ENCODE results near the gene CRTC3. TPM values are rescaled to one million over a fixed set of nuclear protein-coding genes. Genes with fewer than 3 reads are reported as not detected.
"Not testable (repeated sequence)": the region's sequence is repeated elsewhere in the genome, so short reads cannot be mapped to it uniquely, and the experiment has no call there.

CRTC3 gene
- polyA plus RNA-seq, 1 donor from 2014 or later, result 25.9 TPM

DNA sequence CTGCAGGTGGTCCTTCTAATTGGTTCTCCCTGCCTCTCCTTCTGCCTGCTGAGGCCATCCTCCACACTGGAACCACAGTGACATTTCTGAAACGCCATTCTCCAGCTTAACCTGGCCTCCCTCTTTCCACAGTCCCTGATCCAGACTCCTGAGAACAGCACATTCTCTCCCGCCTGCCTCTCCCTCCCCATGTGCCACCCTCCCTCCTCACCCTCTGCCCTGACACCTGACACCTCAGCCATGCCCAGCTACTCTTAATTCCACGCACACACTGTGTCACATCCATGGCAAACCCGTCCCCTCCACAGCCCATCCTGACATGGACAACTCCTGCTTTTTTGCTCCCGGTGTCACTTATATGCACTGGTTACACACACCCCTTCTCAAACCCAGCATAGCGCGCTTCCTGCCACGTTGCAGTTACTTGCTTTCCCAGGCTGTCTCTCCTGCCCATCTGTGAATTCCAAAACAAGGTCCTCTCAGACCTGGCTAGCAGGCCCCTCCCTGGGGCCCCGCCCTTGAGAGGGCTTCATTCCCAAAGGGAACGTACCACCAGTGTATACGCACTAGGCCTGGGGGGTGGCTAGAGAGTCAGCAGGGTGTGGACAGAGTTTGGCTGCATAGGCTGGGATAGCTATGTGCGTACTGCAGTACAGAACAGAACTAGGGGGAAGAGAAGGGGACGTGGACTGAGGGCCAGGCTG lies 94.7 kb downstream of the CRTC3 start:
- peaks cover 10% of the 10 kb centered on the region for H3K36me3 Mint-ChIP-seq
- H3K27ac Mint-ChIP-seq, result peak overlapping the region in 1 of 3 donors; percentile 39
- peaks cover 12 to 13% (median 12%) of the 10 kb centered on the region in 3 donors for H3K4me1 Mint-ChIP-seq
- no peaks in the 10 kb centered on the region for H3K9me3 Mint-ChIP-seq
- no peak overlapping the region for H3K4me3 Mint-ChIP-seq
- no peaks in the 10 kb centered on the region for H3K27me3 Mint-ChIP-seq

DNA sequence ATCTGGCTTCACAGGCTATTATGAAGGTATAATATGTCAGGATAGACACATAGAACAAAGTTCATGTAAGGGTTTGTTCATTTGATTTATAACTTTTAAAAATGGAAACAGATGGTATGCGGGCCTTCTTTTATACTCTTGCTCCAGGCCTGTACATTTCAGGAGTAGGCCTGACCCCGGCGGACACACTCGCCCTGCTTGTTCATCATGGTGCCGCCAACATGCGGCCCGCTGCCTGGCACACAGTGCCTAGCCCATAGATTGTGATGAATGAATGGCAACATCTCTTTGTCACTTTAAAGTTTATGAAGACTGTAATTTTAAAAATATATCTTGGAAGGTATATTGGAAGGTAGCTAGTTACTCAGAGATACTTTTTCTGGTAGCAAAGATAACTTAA lies 95.3 kb downstream of the CRTC3 start:
- Mint-ChIP-seq H3K9me3 (no peaks in the 10 kb centered on the region), H3K4me3 (no peak overlapping the region), H3K36me3 (peaks cover 10% of the 10 kb centered on the region), H3K4me1 (peaks cover 6 to 8% (median 7%) of the 10 kb centered on the region in 3 donors), H3K27ac (peak overlapping the region in 1 of 3 donors; percentile 39), H3K27me3 (no peaks in the 10 kb centered on the region)

DNA sequence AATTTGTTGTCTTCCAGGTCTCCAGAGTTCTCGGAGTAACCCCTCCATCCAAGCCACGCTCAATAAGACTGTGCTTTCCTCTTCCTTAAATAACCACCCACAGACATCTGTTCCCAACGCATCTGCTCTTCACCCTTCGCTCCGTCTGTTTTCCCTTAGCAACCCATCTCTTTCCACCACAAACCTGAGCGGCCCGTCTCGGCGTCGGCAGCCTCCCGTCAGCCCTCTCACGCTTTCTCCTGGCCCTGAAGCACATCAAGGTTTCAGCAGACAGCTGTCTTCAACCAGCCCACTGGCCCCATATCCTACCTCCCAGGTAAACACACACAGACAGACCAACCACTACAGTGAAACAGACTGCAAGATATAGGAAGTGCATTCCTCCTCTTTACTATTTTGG lies 99.5 kb downstream of the CRTC3 start:
- peaks cover 12% of the 10 kb centered on the region for H3K36me3 Mint-ChIP-seq
- H3K27ac Mint-ChIP-seq, result no peak overlapping the region
- H3K4me3 Mint-ChIP-seq, result no peak overlapping the region
- peaks cover 0 to 1% (median 0%) of the 10 kb centered on the region in 3 donors for H3K4me1 Mint-ChIP-seq
- no peaks in the 10 kb centered on the region for H3K27me3 Mint-ChIP-seq
- no peaks in the 10 kb centered on the region for H3K9me3 Mint-ChIP-seq

DNA sequence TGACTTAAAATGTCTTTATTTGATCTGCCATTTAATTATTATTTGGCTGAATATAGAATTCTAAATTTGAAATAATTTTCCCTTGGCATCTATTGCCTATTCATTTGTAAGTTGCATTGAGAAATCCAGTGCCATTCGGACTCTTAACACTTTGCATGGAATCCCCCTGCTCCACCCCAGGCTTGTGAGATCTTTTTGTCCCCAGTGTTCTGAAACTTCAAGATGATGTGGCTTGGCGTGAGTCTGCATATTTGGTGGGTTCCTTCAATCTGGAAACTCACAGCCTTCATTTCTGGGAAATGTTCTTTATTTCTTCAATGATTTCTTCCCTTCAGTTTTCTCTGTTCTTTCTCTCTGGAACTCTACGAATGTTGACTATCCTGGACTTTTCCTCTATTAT lies 103.6 kb downstream of the CRTC3 start:
- Mint-ChIP-seq H3K36me3 (peaks cover 16% of the 10 kb centered on the region), H3K4me1 (peaks cover 0 to 1% (median 0%) of the 10 kb centered on the region in 3 donors), H3K27me3 (no peaks in the 10 kb centered on the region), H3K27ac (no peak overlapping the region), H3K9me3 (no peaks in the 10 kb centered on the region), H3K4me3 (peak overlapping the region in 1 of 4 donors; percentile 4)

DNA sequence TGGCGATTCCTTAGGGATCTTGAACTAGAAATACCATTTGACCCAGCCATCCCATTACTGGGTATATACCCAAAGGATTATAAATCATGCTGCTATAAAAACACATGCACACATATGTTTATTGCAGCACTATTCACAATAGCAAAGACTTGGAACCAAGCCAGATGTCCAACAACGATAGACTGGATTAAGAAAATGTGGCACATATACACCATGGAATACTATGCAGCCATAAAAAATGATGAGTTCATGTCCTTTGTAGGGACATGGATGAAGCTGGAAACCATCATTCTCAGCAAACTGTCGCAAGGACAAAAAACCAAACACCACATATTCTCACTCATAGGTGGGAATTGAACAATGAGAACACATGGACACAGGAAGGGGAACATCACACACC lies 107.3 kb downstream of the CRTC3 start:
- H3K4me3 Mint-ChIP-seq, H3K9me3 Mint-ChIP-seq, H3K4me1 Mint-ChIP-seq, H3K27me3 Mint-ChIP-seq, H3K27ac Mint-ChIP-seq: not testable (repeated sequence)
- peaks cover 16% of the 10 kb centered on the region for H3K36me3 Mint-ChIP-seq

DNA sequence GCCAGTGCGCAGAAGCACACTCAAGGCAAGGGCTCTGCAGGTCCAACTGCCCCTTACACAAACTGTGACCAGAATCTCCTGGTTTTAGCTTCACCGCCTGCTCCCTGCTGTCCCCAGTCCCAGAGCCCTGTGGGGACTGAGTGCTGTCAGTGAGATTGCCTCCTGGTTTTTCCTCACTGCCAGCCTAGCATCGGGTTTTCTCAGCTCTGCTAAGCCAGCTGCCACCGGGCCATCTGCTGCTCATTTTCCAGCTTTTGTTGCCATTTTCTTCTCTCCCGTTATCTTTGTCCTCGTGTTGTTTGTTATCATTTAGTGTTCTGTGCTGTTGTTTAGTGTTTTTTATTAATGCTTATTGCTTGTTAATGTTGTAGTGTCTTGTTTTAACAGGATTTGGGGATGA lies 108.0 kb downstream of the CRTC3 start:
- no peaks in the 10 kb centered on the region for H3K4me1 Mint-ChIP-seq
- H3K9me3 Mint-ChIP-seq, result no peaks in the 10 kb centered on the region
- no peak overlapping the region for H3K4me3 Mint-ChIP-seq
- no peak overlapping the region for H3K27ac Mint-ChIP-seq
- H3K36me3 Mint-ChIP-seq, result peaks cover 18% of the 10 kb centered on the region
- no peaks in the 10 kb centered on the region for H3K27me3 Mint-ChIP-seq

DNA sequence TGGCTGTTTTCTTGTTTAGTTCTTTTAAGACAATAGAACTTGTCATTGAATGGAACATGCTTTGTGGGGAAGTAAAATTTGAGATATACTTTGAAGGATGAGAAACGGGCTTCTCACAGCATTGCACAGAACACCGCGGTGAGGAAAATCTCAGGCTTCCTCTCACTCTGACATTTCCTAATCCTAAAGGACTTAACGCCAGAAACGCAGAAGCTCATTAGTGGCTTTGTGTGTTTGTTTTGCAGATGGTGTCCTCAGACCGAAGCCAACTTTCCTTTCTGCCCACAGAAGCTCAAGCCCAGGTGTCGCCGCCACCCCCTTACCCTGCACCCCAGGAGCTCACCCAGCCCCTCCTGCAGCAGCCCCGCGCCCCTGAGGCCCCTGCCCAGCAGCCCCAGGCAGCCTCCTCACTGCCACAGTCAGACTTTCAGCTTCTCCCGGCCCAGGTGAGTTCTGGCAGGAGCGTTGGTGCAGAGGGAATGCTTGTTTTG lies 108.5 kb downstream of the CRTC3 start:
- H3K36me3 Mint-ChIP-seq, result peaks cover 18% of the 10 kb centered on the region

DNA sequence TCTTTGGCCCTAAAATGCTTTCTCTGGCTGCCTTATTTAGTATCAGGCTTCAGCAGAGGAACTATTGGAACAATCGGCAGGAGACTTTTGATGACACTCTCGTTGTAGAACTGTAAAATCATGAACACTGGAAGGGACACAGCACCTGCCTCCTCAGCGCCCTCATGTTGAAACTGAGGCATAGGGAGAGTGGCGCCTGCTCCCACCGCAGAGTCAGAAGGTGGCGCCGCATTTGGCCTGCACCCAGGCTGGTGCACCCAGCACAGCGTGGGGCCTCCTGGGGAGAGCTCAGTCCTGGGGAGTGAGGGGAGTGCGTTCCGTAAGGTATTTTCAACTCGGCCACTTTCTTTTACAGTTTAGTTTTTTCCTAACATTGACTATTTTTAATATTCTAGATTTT lies 109.2 kb downstream of the CRTC3 start:
- Mint-ChIP-seq H3K9me3 (no peaks in the 10 kb centered on the region), H3K4me3 (no peak overlapping the region), H3K27me3 (no peaks in the 10 kb centered on the region), H3K4me1 (no peaks in the 10 kb centered on the region), H3K36me3 (peaks cover 22% of the 10 kb centered on the region), H3K27ac (no peak overlapping the region)

More for the DNA sequence above, 108.5 kb downstream of the CRTC3 start:
- H3K9me3 Mint-ChIP-seq, result no peaks in the 10 kb centered on the region
- no peak overlapping the region for H3K27ac Mint-ChIP-seq
- H3K4me1 Mint-ChIP-seq, result no peaks in the 10 kb centered on the region
- H3K27me3 Mint-ChIP-seq, result no peaks in the 10 kb centered on the region
- H3K4me3 Mint-ChIP-seq, result no peak overlapping the region

DNA sequence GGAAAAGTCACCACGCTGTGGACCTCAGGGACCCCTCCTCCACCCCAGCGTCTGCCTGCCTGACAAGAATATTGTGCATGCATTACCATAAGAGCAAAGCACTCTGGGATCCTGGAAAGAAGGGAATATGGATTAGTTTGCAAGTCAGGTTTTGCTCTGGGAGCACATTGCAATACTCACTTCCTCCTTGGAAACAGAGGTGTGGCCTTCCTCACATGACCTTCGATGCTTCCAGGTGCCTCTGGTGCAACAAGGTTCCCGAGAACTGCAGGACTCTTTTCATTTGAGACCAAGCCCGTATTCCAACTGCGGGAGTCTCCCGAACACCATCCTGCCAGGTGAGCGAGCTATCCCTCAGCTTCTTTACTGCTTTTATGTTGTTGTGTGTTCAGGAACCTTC lies 111.1 kb downstream of the CRTC3 start:
- no peaks in the 10 kb centered on the region for H3K4me1 Mint-ChIP-seq
- H3K27ac Mint-ChIP-seq, result peak overlapping the region in 1 of 3 donors; percentile 13
- no peak overlapping the region for H3K4me3 Mint-ChIP-seq
- peaks cover 16% of the 10 kb centered on the region for H3K36me3 Mint-ChIP-seq
- no peaks in the 10 kb centered on the region for H3K27me3 Mint-ChIP-seq
- H3K9me3 Mint-ChIP-seq, result no peaks in the 10 kb centered on the region

DNA sequence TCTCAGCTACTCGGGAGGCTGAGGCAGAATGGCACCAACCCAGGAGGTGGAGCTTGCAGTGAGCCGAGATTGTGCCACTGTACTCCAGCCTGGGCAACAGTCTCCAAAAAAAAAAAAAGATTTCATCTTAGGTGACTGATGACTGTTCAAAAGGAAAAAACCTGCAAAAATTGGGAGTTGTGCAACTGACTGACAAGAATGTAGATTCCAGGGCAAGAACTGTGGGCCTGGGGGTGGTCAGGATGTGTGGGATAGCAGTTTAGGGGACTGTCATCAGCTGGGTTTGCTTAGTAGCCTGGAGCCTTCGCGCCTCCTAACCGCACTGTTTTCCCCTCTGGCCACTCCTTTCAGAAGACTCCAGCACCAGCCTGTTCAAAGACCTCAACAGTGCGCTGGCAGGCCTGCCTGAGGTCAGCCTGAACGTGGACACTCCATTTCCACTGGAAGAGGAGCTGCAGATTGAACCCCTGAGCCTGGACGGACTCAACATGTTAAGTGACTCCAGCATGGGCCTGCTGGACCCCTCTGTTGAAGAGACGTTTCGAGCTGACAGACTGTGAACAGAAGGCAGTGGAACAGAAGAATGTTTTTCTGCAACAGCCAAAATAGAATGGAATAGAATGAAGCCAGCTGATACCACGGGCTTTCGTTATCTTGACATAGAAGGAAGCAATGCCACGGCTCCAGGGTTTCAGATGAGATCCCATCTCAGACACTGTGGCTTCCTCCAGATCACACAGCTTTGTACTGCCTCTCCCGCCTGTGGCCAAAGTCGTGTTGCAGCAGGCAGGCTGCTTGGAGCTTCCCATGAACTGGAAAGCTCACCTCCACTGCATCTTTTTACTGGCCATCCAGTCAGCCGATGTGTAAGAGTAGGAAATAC lies 112.1 kb downstream of the CRTC3 start:
- Mint-ChIP-seq H3K4me1 (no peaks in the 10 kb centered on the region), H3K27me3 (no peaks in the 10 kb centered on the region), H3K27ac (no peak overlapping the region), H3K36me3 (peaks cover 16% of the 10 kb centered on the region), H3K9me3 (no peaks in the 10 kb centered on the region), H3K4me3 (peak overlapping the region in 1 of 4 donors; percentile 27)

DNA sequence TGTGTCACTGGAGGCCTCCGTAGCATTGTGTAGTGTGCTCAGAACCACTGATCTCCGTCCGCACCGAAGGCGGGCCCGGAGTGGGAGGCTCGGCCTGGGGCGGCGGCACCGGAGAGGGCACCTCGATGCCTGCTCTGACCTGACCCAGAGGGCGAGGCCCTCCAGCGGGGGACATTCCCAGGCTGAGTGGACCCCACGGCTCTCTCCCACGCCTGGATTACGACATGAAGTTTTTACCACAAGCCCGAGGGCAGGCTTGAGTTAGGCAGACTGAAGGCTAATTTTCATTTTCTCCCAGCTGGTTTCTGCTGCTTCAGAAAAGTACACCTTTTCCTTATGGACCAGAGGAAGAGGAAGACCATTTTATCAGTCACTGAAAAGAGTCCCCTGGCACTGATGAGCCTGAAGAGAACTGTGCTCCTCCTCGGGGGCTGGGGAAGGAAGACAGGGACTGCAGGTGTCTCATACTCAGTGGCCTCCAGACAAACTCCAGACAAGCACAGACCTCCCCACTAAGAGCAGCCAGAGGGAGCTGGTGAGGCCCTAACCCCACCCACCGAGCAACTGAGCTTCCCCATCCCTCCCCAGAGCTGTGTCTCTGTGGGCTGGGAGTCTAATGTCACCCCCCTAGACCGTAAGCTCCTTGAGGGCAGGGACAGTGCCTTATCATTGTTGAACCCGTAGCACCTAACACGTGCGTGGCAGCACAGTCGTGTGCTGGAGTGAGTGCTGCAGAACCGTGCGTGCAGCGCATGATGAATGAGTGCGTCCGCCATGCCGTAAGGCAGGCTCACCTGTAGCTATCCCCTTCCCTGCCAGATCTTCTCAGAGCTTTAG lies 113.0 kb downstream of the CRTC3 start:
- H3K4me3 Mint-ChIP-seq, result no peak overlapping the region
- no peaks in the 10 kb centered on the region for H3K9me3 Mint-ChIP-seq
- peaks cover 16% of the 10 kb centered on the region for H3K36me3 Mint-ChIP-seq
- no peaks in the 10 kb centered on the region for H3K27me3 Mint-ChIP-seq
- H3K27ac Mint-ChIP-seq, result no peak overlapping the region
- no peaks in the 10 kb centered on the region for H3K4me1 Mint-ChIP-seq

DNA sequence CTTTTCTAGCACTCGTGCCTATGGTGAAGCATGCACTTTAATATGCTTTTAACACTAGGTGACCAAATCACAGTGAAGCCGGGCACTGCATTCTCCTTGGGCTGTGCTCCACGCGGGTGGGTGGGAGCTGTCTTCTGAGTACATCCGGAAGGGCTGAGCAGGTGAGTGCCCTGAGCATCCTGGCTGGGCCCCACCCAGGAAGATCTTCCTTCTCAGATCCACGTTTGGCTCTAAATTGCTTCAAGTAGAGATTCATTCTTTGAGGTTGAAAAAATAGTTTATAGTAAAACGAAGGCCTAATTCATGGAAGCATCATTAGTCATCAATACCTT lies 113.5 kb downstream of the CRTC3 start:
- no peaks in the 10 kb centered on the region for H3K9me3 Mint-ChIP-seq
- peaks cover 16% of the 10 kb centered on the region for H3K36me3 Mint-ChIP-seq
- no peak overlapping the region for H3K27ac Mint-ChIP-seq
- peaks cover 2% of the 10 kb centered on the region for H3K27me3 Mint-ChIP-seq
- peaks cover 3 to 4% (median 3%) of the 10 kb centered on the region in 3 donors for H3K4me1 Mint-ChIP-seq
- H3K4me3 Mint-ChIP-seq, result no peak overlapping the region

DNA sequence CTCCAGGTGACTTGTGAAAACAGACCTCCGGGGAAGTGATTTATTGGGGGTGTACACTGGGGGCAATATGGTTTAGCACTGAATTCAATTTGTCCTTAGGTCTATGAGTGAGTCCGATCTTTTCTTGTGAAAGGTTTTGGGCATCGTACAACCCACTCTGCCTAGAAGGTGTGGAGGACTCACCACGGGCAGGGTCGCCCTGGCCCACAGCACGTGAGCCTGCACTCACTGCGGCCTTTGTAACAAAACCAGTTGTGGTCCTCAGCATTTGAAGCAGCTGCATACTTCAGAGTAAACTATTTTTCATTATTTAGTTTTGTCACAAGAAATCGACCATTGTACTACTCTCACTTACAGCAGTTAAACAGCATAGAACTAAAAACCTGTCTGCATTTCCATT lies 114.8 kb downstream of the CRTC3 start:
- Mint-ChIP-seq H3K27me3 (peaks cover 5% of the 10 kb centered on the region), H3K9me3 (no peaks in the 10 kb centered on the region), H3K4me3 (no peak overlapping the region), H3K36me3 (peaks cover 11% of the 10 kb centered on the region), H3K27ac (no peak overlapping the region), H3K4me1 (peaks cover 5 to 7% (median 6%) of the 10 kb centered on the region in 3 donors)

DNA sequence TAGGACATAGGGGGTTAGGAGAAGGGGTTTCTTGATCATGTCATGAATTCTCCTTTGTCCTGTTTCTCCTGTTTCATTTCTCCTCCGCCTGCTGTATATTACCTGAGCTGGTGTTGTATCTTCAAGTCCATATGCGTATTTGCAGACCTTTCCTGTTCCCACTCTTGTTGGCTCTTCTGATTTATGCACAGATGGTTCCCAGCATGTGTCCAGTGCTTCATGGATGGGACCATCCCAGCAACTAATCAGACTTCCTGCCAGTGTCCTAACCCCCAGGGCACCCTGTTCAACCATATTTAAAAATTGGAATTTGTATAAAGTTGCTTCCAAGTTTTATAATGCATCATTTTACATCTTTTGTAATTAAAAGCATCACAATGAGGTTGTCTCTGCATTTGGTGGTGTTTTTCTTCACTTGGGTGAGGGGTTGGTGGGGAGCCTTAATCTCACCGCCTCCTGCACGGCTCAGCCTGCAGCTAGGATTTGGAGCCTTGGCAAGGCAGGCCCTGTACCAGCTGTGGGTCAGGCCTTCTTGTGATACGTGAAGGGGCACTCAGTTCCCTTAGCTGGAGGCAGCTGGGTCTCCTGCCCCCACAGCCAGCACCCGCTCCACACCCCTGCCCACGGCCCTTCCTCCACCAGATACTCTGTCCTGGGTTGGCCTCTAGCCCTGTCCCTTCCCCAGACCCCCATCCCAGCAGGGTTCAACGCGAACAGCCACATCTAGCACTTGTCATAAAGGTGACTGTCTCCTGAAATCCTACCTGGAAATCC lies 115.4 kb downstream of the CRTC3 start:
- peak overlapping the region in 1 of 4 donors; percentile 21 for H3K4me3 Mint-ChIP-seq
- peaks cover 5 to 7% (median 6%) of the 10 kb centered on the region in 3 donors for H3K4me1 Mint-ChIP-seq
- H3K27ac Mint-ChIP-seq, result peak overlapping the region in 1 of 3 donors; percentile 69
- peaks cover 11% of the 10 kb centered on the region for H3K36me3 Mint-ChIP-seq
- peaks cover 5% of the 10 kb centered on the region for H3K27me3 Mint-ChIP-seq
- H3K9me3 Mint-ChIP-seq, result no peaks in the 10 kb centered on the region
